Caki2 (cell line): ENCODE data around the gene ZNRF3. TPM values are rescaled to one million over a fixed set of nuclear protein-coding genes. Genes with fewer than 3 reads are reported as not detected.
"Not testable (repeated sequence)": the region's sequence is repeated elsewhere in the genome, so short reads cannot be mapped to it uniquely, and the experiment has no call there.

Source experiments
- DNase-seq: peaks from one replicate; pipeline ENCODE4 v3.0.0-alpha.2; 2015; ENCODE audit warnings: low read depth
- in situ Hi-C: cut with HindIII; loops from 2 replicates; pipeline ENCODE4 v1.10.0; 2016; ENCODE audit warnings: low sequenced_read_pairs, low pct_unique_long_range_greater_than_20kb, mixed read lengths
- total RNA-seq: library from RNA; depleted of rRNA; stranded (reverse); fragments of >200 nt; shearing (Covaris generic); gene quantifications from 2 replicates; pipeline ENCODE4 v1.2.3, GENCODE V29; 2014; ENCODE audit warnings: low replicate concordance

Gene ZNRF3
- total RNA-seq, 1 experiment from 2014 or later: 11.1 TPM

DNA sequence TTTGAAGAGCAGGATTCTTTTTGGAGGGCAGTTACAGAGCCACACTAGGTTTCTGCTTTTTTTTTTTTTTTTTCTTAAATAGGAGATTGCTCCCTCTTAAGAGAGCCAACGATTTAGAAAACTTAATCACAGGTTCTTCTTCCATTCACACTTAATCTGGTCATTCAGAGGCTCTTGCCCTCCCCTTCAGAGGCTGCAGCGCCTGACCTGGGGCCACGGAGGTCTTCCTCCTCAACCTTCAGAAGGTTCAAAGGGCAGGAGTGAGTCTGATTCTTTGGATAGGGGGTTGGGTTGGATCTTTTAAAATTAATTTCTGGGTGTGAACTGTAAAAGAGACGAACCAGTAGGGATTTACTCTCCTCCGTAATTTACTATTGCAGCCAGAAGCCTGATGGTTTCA, 57.1 kb downstream of the ZNRF3 start:
- no peak for DNase-seq
- in situ Hi-C loops: no loop called here

- in situ Hi-C loops: no loop called here
- no peak for DNase-seq
These were observed 59.0 kb downstream of the ZNRF3 start for GRCh38 chr22:28942333-28942732.

DNA sequence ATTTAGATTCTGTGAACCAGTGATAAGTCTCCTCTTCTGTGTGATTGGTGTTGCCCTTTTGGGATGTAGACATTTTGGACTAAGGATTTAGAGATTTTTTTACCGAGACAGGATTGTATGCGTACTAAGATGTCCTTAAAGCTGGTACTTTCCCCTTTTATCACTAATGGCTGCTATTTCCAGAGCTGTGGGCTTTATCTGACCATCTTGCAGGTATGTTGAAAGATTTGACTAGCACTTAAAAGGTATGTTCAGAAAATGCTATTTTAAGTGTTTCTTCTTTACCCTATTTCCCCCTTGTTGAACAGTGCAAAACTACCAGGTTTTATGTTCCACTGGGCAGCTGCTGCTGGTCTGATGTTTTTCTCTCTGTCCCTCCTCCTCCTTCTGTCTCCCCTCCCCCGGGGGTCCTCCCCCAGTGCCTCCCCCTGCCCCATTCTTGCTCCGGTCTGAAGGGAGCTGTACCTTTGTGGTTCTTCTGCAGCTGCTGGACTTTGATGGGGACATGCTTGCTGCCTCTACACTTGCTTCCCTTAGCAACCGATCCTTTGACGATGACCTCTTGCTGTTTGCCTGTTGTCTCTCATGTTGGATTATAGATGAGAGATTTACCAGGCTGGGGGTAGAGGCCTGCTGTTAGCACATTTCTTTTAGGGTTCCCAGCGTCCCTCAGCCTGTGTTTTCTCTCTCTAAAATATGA, 59.6 kb downstream of the ZNRF3 start:
- in situ Hi-C loops: no loop called here
- DNase-seq: no peak

DNA sequence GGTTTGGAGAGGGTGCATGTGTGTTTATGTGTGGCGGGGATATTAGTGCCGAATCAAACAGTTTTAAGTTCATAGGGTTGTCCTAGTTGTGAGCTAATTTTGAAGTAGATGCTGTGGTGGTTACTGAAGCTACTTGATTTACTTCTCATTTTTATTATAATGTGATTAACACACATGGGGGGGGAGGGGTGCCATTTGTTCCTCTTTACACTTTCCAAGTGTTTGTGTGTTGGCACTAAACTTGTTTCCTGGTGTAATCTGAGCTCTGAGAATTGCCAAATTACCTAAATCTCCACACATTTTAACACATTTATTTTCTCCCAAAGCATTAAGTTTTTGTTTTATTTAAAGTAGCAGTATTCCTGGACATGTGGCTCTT, 60.1 kb downstream of the ZNRF3 start:
- no peak for DNase-seq
- in situ Hi-C loops: no loop called here

- no peak for DNase-seq
- in situ Hi-C loops: no loop called here
These were observed 63.8 kb downstream of the ZNRF3 start for GRCh38 chr22:28947125-28947524.

- in situ Hi-C loops: no loop called here
- DNase-seq: no peak
These were observed 65.1 kb downstream of the ZNRF3 start for GRCh38 chr22:28948424-28948823.

GRCh38 chr22:28948860-28949551, 65.6 kb downstream of the ZNRF3 start:
- DNase-seq, in situ Hi-C loops: not testable (repeated sequence)

DNA sequence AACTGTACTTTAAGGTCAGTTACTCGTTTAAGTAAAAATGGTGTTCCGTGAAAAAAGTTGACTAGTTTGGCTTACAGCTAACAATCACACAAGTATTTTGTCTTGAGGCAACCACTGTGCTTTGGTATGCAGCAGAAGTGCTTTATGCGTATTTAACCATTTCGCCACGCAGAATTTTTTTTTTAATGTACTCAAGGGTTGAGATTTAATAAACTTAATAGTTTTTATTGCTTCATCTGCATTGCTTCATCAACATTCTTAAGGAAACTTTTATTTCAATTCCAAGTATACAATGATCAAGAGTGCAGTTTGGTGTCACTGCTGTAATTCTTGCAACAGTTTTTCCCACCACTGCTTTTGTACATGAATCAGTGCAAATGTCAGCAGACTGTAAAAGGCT, 66.4 kb downstream of the ZNRF3 start:
- in situ Hi-C loops: no loop called here
- no peak for DNase-seq

DNA sequence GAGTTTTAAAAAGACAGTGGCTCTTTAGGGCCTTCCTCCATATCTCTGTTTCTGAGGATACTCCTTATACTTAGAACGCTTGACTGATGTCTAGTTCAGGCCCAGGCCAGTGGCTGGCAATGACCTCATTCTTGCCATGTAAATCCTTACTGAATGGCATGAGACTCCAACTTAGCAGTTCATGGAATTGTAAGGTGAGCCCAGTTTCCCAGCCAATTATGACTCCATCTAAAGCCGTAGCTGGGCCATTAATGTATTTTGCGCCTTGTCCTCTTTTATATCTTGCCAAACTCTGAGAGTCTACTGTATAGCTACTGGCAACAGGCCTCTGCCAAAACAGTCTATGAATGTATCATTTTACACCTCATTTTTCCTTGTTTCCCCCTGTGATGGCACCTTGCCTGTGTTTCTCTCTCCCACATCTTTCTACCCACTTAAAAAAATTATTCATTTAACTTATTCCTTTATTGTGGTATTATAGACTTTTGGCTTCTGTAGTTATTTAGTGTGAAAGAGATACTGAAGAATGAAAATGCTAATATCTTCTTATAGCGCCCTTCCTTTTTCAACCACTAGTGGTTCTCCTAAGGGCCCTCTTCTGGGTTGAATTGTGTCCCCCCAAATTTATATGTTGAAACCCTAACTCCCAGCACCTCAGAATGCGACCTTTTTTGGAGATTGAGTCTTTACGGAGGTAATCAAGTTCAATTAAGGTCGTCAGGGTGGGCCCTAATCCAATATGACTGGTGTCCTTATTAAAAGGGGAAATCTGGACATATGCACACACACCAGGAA, 67.4 kb downstream of the ZNRF3 start:
- in situ Hi-C loops: no loop called here

GRCh38 chr22:28951530-28951929, 68.2 kb downstream of the ZNRF3 start:
- no peak for DNase-seq
- in situ Hi-C loops: no loop called here

More for the DNA sequence above, 67.4 kb downstream of the ZNRF3 start:
- DNase-seq: no peak

- in situ Hi-C loops: no loop called here
These were observed 68.7 kb downstream of the ZNRF3 start for GRCh38 chr22:28951969-28952521.

GRCh38 chr22:28952857-28953256, 69.5 kb downstream of the ZNRF3 start:
- no peak for DNase-seq
- in situ Hi-C loops: no loop called here

More at GRCh38 chr22:28951969-28952521, 68.7 kb downstream of the ZNRF3 start:
- DNase-seq: no peak

GRCh38 chr22:28953403-28953802, 70.0 kb downstream of the ZNRF3 start:
- DNase-seq: no peak
- in situ Hi-C loops: no loop called here

DNA sequence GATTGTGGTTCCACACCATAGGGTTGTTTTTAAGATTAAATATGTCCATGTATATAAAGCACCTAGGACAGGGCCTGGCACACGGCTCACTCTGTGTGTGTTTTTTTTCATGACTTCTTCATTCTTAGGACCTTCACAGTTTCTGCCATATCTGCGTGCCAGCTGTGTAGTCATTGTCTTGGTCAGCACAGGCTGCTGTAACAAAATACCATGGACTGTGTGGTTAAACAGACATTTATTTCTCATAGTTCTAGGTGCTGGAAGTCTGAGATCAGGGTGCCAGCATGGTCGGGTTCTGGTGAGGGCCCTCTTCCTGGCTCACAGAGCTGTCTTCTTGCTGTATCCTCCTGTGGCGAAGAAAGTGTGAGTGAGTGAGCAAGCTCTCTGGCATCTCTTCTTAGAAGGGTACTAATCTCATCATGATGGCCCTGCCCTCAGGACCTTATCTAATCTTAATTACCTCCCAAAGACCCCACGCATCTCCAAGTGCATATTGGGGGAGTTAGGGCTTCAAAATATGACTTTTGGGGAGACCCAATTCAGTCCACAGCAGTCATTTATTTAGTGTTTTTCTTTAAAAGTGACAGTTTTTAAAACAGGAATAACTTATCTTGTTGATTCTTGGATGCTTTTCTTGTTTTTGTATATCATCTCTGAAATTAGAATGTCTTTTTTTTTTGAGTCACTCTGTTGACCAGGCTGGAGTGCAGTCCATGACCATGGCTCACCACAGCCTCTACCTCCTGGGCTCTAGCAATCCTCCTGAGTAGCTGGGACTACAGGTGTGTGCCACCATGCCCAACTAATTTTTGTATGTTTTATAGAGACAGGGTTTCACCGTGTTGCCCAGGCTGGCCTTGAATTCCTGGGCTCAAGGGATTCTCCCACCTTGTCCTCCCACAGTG, 70.9 kb downstream of the ZNRF3 start:
- no peak for DNase-seq
- in situ Hi-C loops: no loop called here

GRCh38 chr22:28955817-28956216, 72.4 kb downstream of the ZNRF3 start:
- DNase-seq: no peak

GRCh38 chr22:28956506-28956905, 73.1 kb downstream of the ZNRF3 start:
- in situ Hi-C loops: no loop called here
- no peak for DNase-seq

More at GRCh38 chr22:28955817-28956216, 72.4 kb downstream of the ZNRF3 start:
- in situ Hi-C loops: no loop called here

- no peak for DNase-seq
- in situ Hi-C loops: no loop called here
These were observed 75.2 kb downstream of the ZNRF3 start for GRCh38 chr22:28958611-28959010.

DNA sequence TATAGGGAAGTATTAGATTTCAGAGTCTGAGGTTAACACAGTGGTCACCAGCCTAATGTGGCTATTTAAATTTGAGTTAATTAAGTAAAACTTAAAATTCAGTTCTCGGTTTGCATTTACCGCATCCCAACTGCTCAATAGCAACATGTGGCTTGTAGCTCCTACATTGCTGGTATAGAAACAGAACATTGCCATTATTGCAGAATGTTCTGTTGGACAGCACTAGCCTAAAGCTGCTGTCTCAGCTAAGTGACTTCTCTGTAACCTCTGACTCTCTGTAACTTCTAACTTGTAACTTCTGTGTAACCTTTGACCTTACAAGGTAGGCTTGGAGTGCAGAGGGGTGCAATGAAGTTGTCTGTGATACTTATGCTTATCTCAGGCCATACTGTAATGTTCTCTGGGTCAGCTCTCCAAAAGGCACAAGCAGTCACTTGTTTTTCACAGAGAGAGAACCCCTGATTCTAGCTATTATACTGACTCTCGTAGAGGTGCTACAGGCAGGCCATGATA, 78.7 kb downstream of the ZNRF3 start:
- DNase-seq: no peak
- in situ Hi-C loops: no loop called here
